GM21529 (cell line): Measurements from ENCODE around the gene ST7.
"Not testable (repeated sequence)": the region's sequence is repeated elsewhere in the genome, so short reads cannot be mapped to it uniquely, and the experiment has no call there.

Experiments used
- ATAC-seq: cut with Tn5 transposase; IDR thresholded peaks from one replicate; pipeline ENCODE4 v1.9.1; 2021; ENCODE audit not compliant: unreplicated experiment

The ST7 gene, protein sequence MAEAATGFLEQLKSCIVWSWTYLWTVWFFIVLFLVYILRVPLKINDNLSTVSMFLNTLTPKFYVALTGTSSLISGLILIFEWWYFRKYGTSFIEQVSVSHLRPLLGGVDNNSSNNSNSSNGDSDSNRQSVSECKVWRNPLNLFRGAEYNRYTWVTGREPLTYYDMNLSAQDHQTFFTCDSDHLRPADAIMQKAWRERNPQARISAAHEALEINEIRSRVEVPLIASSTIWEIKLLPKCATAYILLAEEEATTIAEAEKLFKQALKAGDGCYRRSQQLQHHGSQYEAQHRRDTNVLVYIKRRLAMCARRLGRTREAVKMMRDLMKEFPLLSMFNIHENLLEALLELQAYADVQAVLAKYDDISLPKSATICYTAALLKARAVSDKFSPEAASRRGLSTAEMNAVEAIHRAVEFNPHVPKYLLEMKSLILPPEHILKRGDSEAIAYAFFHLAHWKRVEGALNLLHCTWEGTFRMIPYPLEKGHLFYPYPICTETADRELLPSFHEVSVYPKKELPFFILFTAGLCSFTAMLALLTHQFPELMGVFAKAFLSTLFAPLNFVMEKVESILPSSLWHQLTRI

DNA sequence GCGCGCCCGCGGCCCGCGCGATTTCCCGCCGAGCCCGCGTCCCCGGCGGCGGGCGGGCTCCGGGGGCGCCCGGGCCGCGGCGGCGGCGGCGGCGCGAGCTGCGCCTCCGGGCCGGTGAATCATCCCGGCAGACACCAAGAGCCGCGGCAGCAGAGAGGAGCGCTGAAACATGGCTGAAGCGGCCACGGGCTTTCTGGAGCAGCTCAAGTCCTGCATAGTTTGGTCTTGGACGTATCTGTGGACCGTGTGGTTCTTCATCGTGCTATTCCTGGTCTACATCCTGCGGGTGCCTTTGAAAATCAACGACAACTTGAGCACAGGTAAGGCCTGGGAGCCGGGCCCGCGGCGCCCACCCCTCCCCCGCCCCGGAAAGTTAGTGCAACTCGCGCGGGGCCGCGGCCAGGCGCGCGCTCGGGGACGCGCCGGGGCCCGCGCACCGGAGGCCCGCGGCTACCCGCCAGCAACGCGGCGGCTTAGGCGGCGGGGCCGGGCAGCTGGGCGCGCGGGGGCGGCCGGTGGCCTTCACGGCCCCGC lies at the start of gene ST7:
ST7 (plus strand) TSS at position 130 of the 534 bp plus-strand sequence; CDS start at position 170, 40 bp downstream.
- ATAC-seq = peak; percentile 31

DNA sequence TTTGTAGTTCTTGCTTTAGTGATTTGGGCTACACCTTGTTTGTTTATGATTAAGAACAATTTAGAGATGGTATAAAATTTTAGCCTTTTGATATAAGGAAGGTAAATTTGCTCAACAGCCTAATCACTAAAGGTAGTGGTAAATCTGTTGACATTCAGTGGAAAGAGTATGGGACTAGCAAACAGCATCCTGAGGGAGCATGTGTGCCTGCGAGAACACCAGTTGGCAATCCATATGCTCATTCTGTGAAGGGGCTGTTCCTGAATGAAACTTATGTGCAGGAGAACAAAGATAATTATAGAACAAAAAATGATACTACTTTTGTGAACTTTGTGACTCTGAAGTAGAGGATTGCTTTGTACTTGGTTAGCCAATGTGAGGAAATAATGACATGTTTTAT lies 46.9 kb upstream of the ST7 start:
- ATAC-seq = no peak

DNA sequence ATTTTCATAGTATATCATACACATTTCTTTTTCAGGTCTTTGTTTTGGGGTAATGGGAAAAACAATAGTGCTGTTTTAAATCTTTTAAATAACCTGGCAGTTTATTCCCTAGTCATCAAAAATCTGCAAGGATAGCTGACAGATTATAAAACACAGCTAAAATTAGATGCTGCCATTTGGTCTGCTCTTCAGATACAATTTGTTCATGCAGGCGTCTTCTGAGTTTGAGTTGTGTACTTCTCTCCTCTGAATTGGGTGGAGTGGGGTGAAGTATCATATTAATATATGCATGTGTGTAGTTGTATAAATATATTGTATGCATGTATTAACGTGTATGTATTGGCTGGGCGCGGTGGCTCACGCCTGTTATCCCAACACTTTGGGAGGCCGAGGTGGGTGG lies 42.9 kb upstream of the ST7 start:
- no peak for ATAC-seq

DNA sequence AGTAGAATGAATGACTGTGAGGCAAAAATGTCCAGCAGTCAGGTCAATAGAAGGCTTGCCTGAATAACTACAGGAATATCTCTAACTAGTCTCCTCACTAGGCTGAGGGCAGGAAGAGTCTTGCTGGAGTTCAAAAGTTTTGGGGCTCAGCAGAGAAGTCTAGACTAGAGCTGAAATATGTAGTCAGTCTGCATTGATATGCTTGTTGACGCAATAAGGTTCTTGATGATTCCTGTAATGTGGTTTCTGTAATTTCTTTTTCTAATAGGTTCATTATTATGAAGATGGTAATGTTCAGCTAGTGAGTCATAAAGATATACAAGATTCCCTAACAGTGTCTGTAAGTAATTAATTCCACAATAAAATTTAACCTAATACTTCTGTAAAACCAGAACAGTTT lies 41.5 kb upstream of the ST7 start:
- ATAC-seq = no peak

DNA sequence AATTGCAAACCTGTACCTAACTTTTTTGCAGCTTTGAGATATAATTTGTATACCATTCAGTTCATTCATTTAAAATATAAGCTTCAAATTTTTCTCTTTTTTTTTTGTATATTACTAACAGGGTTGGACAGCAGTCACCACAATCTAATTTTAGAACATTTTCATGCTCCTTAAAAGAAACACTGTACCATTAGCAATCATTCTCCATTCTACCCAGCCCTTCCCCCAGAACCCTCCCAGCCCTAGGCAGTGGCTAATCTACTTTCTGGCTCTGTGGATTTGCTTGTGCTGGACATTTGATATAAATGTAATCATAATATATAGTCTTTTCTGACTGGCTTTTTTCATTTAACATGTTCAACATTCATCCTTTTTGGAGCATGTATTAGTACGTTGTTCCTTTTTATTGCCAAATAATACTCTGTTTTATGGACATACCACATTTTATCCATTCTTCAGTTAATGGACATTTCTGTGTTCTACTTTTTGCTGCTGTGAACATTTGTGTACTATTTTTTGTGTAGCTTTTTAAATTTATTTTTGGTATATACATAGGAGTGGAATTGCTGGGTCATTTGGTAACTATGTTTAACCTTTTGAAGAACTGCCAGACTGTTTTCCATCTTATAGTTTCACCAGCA lies 40.9 kb upstream of the ST7 start:
- no peak for ATAC-seq

DNA sequence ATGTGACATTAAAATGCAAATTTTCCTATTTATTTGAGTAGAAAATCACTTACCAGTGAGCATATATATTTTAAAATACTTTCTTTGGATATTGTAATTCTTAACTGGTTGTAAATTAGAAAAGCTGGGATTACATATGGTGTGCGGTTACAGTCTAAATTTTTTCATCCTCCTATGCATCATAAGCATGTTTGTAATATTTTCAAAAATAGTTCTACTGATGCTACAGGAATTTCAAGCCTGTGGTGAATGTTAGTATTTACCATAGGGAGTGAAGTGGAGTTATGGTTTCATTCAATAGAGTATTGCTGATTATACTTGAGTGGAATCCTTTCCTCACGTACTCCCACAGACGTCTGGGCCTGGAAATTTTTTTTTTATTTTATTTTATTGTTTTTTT lies 34.6 kb upstream of the ST7 start:
- ATAC-seq = no peak

DNA sequence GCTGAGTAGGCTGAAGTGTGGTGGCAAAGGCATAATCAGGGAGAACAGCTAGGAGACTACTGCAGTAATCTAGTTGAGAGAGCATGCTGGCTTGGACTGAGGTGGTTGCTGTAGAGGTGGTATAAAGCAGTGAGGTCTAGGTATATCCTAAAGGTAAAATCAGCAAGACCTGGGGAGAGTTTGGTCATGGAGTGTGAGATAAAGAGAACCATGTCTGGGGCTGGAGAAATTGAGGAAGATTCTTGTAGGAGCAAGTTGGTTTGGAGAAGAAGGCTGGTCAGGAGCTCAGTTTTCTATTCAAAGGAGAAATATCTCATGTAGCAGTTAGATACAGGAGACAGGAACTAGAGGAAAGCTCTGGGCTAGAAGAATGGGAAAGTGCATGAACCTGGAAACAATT lies 32.9 kb upstream of the ST7 start:
- ATAC-seq = no peak

DNA sequence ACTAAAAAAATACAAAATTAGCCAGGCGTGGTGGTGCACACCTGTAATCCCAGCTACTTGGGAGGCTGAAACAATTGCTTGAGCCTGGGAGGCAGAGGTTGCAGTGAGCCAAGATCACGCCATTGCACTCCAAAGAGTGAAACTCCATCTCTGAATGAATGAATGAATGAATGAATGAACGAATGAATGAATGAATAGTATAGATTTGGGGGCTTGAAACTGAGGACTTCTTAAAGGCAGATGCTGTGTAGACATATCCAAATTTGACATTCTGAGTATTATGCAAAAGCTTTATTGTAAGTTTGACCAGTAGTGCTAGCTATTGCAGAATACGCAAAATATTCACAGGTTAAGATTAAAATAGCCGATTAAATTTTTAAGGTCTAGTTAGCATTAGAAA lies 30.8 kb upstream of the ST7 start:
- no peak for ATAC-seq

DNA sequence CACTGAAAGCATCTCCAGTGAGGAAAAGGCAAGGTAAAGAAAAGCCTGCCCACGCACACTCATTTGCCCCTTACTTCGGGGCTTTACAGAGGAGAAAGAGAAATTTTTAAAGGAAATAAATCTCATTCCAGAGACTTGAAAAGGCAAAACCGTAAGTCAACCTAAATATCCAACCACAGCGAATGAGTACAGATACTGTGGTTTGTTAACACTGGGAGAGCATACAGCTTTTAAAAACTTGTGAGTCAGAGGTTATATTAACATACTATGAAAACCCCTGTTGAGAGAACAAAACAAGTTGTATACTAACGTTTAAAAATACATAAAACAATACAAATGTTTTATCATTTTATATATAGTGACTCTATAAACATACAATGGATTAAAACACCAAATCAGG lies 28.6 kb upstream of the ST7 start:
- ATAC-seq = no peak

DNA sequence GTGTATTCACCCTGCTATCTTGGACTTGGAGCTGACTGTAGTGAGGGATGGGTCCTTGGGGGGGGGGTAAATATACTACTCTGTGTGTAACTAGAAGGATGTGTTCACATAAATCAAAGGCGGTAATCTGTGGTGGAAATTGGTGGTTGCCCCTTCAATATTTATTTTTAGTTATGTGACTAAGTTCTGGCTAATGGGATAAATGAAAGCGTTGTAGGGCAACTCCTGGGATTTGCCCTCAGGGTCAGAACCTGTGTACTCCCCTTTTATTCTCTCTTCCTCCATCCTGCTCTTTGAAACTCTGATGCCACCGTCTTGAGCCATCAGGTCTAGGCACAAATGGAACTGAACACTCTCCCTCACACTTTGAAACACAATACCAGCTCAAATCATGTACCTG lies 24.3 kb upstream of the ST7 start:
- no peak for ATAC-seq

DNA sequence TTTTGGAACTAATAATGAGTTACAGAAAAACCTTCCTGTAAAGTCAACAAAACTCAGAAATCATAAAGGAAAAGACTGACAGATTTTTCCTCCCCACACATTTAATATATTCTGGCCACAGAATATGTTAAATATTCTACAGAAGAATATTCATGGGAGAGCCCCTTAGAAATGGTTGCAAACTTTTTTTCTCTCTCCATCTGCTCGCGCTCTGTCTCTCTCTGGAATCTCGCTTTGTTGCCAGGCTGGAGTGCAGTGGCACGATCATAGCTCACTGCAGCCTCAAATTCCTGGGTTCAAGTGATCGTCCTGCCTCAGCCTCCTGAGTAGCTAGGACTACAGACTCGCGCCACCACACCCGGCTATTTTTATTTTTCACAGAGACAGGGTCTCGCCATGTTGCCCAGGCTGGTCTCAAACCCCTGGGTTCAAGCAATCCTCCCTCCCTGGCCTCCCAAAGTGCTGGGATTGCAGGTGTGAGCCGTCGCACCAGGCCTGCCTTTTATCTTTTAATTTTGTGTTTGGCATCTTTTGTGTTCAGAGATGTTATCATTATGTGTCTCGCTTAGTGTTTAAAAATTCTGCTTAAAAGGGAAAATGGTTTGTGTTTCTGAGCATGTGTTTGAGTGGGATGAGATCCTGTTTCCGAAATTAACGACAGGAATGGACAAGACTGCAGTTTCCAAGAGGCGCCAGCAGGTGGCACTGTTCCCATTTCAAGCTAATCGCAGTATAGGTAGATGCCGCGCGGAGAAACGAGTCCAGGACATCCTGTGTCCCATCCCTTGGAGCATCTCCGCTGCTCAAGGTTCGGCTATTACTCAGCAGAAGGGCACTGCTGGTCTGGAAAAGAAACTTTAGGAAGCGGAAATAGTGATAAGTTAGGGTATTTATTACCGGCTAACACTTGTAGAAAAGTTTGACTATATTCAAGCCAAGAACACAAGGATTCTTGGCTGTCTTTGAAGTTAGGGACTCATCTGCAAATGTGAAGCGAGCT lies 23.1 kb upstream of the ST7 start:
- peak; percentile 84 for ATAC-seq

DNA sequence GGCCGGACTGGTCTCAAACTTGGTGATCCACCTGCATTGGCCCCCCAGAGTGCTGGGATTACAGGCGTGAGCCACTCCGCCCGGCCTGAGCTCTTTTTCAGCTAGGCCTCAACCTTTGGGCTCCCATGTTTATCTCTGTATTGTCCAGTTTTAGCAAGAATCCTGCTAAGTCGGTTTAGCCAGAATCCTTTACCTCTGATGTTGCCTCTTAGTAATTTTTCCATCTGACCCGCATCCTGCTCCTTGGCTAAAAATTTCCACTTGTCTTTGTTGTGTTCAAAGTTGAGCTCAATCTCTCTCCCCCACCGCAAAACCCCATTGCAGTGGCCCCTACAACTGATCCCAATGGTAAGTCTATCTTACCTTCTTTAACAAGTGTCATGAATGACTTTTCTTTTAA lies 20.7 kb upstream of the ST7 start:
- ATAC-seq = no peak

DNA sequence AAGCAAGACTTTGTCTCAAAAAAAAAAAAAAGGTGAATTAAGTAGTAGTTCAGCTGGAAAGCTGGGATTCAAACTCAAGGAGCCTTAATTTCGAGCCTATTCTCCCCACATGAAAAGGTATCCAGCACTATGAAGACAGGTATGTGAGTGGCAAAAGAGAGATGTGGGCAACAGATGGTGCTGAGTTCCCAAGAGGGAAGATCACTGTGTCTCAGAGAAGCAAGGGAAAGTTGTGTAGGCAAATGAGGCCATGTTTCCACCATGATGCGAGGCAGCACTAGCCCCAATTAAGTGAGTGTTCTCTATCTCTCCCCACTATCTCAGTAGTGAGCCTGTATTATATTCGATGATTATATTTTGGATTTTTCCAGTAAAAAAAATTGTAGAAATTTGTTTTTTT lies 19.8 kb upstream of the ST7 start:
- ATAC-seq = no peak

DNA sequence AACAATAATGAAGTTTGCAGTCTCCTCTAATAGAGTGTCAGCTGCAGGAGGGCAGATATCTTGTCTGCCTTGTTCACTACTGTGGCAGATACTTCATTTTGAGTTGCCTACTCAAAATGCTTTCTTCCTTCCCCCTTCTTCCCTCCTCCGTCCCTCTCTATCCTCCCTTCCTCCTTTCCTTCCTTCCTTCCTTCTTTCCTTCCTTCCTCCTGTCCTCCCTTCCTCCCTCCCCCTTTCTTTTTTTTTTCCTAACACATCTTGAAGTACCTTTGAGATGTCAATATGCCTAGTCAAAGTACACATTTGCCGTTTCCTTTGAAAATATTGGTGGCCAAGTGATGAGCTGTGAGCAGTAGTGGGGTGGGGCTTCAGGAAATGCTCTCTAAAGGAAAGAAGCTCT lies 18.7 kb upstream of the ST7 start:
- ATAC-seq = no peak

DNA sequence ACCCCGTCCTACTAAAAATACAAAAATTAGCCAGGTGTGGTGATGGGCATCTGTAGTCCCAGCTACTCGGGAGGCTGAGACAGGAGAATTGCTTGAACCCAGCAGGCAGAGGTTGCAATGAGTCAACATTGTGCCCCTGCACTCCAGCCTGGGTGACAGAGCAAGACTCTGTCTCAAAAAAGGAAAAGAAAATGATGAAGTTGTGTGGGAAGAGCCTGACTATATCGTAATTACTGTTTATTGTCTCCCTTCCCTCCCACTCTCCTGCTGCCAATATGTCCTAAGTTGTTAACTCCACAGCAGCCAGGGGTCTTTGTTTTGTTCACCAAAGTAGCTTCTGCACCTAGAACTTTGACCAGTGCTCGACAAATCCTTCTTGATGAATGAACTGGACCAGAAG lies 16.5 kb upstream of the ST7 start:
- not testable (repeated sequence) for ATAC-seq

DNA sequence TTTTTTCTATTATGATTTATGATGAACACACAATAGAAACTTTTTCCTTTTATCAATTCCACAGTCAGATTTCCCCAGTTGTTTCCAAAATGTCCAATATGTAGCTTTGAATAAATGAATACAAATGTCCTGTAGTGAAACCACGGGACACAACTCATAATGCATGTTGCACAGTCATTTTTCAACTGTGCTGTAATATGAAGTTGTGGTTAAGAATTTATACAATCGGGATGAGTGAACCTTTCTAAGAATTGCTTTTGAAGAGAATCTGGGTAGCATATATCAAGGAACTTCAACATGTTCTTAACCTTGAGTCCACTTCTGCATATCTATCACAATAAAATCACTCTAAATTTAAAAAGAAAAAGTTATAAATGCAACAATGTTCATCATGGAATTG lies 14.6 kb upstream of the ST7 start:
- no peak for ATAC-seq

DNA sequence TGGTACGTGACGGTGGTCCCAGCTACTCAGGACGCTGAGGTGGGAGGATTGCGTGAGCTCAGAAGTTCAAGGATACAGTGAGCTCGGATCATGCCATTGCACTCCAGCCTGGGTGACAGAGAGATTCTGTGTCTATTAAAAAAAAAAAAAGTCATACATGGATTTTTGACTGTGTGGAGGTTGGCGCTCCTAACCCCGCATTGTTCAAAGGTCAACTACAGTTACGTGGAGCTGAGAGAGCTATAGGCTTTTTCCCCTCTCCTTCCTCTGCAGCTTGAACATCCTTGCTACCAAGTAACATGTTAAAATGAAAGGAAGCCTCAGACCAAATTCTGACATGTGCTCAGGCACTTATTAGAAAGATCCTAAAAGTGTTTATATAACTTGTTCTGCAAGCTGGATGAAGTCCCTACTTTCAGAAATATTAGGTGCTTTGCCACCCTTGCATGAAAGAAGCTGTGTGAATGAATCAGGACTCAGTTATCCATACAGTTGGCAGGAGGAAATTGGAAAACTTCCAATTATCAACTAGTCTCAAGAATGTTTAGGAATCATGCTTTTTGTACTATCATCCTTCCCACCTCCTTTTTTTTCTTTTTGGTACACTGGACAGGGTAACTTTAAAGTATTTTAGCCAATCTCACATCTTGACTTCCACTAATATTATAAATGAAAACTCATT lies 12.5 kb upstream of the ST7 start:
- no peak for ATAC-seq

DNA sequence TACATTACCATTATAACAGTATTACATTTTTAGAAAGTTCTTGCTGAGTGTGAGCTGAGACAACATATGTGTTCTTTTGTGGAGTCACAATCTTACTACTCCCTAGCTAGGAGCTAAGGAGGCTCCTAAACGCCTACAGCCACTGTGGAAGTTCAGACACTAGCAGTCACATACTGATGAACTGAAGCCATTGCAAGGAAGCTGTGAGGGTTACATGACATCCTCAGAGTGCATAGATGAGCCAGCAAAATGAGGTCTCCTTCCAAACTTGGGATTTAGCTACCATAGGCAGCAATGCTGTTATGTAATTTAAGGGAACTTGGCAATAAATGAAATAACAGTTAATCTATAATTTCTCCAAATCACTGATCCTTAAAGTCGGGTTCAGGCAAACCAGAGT lies 10.8 kb upstream of the ST7 start:
- no peak for ATAC-seq

DNA sequence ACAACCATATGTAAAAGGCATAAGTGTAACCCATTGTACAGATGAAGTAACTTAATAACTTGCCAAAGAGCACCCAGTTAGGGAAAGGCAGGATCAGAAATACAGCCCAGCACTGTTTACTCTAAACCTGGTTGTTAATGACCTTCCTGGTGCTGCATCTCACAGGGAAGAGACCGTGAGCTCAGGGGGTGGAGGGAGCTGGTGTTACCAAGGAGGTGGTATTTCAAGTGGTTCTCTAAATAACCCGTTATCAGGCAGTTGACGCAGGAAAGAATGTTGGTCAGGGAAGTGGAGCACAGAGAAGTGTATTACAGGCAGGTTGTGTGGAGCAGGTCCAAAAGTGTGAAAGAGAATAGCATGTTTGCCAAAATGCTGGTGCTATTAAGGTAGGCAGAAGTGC lies 4.4 kb upstream of the ST7 start:
- ATAC-seq = no peak
